MM.1S (cell line): ENCODE measurements around the gene SEMA3C.

Source experiments
- EZH2phosphoT487 ChIP-seq: fragments of 300-600 bp; sonication (generic); IDR thresholded peaks from 2 replicates; pipeline ENCODE4 v1.6.1; 2018; ENCODE audit warnings: antibody characterized with exemption, low read length
- TF ChIP-seq, protein P1 (sequence below): fragments of 300-600 bp; sonication (generic); IDR thresholded peaks from 2 replicates; pipeline ENCODE4 v1.5.1; 2016; ENCODE audit warnings: antibody characterized with exemption, low read length, mixed read lengths

- TF ChIP-seq, protein P1, sequence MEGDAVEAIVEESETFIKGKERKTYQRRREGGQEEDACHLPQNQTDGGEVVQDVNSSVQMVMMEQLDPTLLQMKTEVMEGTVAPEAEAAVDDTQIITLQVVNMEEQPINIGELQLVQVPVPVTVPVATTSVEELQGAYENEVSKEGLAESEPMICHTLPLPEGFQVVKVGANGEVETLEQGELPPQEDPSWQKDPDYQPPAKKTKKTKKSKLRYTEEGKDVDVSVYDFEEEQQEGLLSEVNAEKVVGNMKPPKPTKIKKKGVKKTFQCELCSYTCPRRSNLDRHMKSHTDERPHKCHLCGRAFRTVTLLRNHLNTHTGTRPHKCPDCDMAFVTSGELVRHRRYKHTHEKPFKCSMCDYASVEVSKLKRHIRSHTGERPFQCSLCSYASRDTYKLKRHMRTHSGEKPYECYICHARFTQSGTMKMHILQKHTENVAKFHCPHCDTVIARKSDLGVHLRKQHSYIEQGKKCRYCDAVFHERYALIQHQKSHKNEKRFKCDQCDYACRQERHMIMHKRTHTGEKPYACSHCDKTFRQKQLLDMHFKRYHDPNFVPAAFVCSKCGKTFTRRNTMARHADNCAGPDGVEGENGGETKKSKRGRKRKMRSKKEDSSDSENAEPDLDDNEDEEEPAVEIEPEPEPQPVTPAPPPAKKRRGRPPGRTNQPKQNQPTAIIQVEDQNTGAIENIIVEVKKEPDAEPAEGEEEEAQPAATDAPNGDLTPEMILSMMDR = no peak
- no peak for TF ChIP-seq EZH2phosphoT487
Observed at GRCh38 chr7:80816806-80817205, 102.0 kb downstream of the SEMA3C start.
